Fibroblast of peridontal ligament (primary cell): ENCODE results near the gene BSND.

Experiments used
- DNase-seq: peaks from one replicate; pipeline ENCODE4 v3.0.0-alpha.2; 2010; ENCODE audit errors: extremely low read depth

Gene BSND

GRCh38 chr1:55060133-55060999 lies 61.6 kb downstream of the BSND start:
- peak; percentile 8 for DNase-seq

- DNase-seq, result no peak
Measured at GRCh38 chr1:55061000-55061705, 62.4 kb downstream of the BSND start.
